HAP-1 (cell line): ENCODE data around the gene CALML5.

Source experiments
- DNase-seq, 2 experiments: peaks; one replicate each; pipeline ENCODE4 v3.0.0-alpha.2; 2016 to 2020; ENCODE audit warnings: low spot score in 2 of 2
- H3K27me3 ChIP-seq: fragments of 250-450 bp; sonication (Bioruptor Pico); 2 replicates; pipeline ENCODE4 v1.5.1; 2020; ENCODE audit warnings: low read depth, mild to moderate bottlenecking, moderate library complexity
- H3K36me3 ChIP-seq: fragments of 250-450 bp; sonication (Bioruptor Pico); replicated peaks from 2 replicates; pipeline ENCODE4 v1.5.1; 2020; ENCODE audit warnings: mild to moderate bottlenecking
- H3K4me1 ChIP-seq: fragments of 250-450 bp; sonication (Bioruptor Pico); 2 replicates; pipeline ENCODE4 v1.5.1; 2020; ENCODE audit warnings: mild to moderate bottlenecking
- H3K4me3 ChIP-seq: fragments of 250-450 bp; sonication (Bioruptor Pico); 2 replicates; pipeline ENCODE4 v1.5.1; 2020; ENCODE audit warnings: mild to moderate bottlenecking, moderate library complexity
- H3K9me3 ChIP-seq: fragments of 250-450 bp; sonication (Bioruptor Pico); 2 replicates; pipeline ENCODE4 v1.5.1; 2020; ENCODE audit warnings: mild to moderate bottlenecking, moderate library complexity
- in situ Hi-C: fragments of 300-500 bp; cut with MboI; formaldehyde crosslinking; loops from 3 replicates; pipeline ENCODE4 v1.14.3; 2020; ENCODE audit warnings: low sequenced_read_pairs, inconsistent platforms, mixed read lengths

The CALML5 gene

DNA sequence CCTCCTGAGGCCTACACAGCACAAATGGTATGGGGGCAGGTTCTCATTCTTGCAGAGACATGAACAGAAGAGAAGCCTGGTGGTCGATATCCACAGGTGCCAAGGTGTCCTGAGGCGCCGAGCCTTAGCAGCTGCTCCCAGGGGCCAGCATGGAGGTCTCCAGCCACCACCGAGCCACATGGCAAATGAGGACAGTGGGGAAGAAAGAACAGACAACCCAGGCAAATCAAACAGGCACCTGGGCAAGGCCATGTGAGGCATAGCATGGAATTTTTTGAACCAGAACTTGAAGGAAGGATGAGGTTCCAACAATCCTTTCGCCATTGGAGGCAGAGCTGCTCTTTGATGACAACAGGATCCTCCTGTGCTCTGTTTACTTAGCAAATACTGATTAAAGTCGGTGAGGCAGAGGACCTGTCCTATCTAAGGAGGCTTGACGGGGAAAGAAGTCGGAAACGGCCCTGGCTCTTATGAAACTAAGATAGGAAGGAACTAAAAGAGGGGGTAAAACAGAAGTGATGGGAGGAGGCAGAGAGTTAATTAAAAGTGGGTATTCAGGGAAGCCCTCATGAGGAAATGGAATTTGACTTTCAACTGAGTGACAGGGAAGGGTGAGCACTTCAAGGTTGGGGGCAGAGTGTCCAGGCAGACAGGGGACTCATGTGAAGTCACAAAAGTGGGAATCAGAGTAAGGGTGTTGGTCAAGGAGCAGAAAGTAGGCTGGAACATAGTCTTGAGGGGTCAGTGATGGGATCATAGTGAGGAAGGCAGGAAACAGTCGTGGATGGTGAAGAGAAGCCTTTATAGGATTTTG, 16.8 kb upstream of the CALML5 start:
- in situ Hi-C loops: no loop called here
- Histone ChIP-seq H3K9me3 (no peaks in the 10 kb centered on the region), H3K4me3 (no peak overlapping the region), H3K27me3 (no peaks in the 10 kb centered on the region), H3K36me3 (no peaks in the 10 kb centered on the region), H3K4me1 (no peaks in the 10 kb centered on the region)
- DNase-seq: no peak

DNA sequence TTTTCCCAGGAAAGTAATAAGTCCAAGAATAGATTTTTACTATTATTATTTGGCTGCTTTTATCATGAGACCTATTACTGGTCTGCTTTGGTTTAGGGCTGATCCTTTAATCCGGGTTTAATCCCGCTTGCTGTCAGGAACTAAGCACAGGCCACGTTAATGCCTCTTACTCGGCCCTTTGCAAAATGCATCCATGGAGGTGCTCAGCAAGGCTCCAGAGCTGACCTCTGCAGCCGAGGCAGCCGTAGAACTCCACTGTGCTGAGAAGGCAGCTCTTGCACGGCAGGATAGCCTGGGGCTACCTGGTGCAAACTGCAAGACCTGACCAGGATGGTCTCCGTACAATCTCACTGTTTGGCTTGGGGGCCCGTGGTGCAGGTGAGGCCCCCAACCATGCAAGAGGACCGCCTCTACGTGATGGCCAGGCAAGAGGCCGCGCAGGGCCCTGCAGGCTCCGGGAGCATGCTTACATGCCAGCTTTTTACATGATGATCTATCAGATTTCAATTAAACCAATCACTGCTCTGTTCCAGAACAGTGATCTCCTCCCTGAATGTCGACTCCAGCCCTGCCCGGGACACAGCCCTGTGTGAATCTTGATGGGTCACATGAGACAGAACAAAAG, 15.0 kb upstream of the CALML5 start:
- in situ Hi-C loops: no loop called here
- DNase-seq: no peak

DNA sequence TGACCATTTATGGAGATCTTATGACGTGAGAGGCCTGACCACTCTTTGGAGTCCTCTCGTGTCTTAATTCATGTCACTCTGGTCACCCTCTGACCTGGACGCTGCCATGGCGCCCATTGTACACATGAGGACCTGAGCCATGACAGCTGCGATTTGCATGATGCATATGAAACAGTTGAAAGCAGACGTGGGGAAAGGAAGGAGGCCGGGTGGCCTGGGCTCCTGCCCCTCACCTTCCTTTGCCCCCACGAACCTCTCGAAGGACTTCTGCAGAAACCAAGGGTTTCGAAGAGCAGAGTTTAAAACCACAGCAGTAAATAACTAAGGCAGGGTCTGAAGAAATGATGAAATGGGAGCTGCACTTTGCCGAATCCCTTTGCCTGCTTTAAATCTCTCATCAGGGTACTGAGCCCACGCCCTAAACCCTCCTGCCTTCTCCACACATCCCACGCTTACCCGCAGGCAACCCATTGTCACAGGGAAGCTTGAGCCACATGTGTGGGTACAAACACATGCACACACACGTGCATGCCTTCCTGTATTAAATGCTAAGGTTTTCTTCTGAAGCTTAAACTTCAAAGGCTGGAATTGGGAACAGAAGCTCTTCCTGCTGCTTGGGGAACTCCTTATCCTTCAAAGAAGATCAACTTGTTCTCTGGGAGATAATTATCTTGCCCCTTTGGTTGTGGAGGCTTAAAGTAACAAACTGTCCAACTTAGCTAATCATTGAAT, 13.7 kb upstream of the CALML5 start:
- DNase-seq: no peak
- no peaks in the 10 kb centered on the region for H3K36me3 ChIP-seq
- no peaks in the 10 kb centered on the region for H3K9me3 ChIP-seq
- no peaks in the 10 kb centered on the region for H3K27me3 ChIP-seq
- H3K4me1 ChIP-seq: no peaks in the 10 kb centered on the region
- in situ Hi-C loops: no loop called here
- H3K4me3 ChIP-seq: no peak overlapping the region

More for the DNA sequence above, 15.0 kb upstream of the CALML5 start:
- no peaks in the 10 kb centered on the region for H3K27me3 ChIP-seq
- H3K4me1 ChIP-seq: no peaks in the 10 kb centered on the region
- no peak overlapping the region for H3K4me3 ChIP-seq
- no peaks in the 10 kb centered on the region for H3K9me3 ChIP-seq
- H3K36me3 ChIP-seq: no peaks in the 10 kb centered on the region

DNA sequence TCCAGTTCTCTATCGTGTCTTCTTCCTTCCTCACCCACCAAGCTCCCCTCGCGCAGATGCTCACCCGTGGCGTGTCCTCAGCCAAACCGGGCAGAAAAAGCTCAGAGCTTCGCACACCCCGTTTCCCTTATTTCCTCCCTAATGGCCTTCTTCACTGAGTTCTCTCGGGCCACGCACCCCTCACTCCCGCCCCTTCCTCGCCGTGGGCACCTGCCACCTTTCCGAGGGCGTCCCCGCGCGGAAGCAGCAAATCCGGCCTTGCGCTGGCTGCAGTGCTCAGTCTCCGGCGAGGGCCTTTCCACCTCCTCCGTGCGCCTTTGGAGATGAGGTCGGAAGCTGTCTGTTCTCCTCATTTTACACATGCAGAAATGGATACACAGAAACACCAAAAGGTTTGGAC, 13.0 kb upstream of the CALML5 start:
- Histone ChIP-seq H3K4me3 (no peak overlapping the region), H3K36me3 (no peaks in the 10 kb centered on the region), H3K9me3 (no peaks in the 10 kb centered on the region), H3K27me3 (no peaks in the 10 kb centered on the region), H3K4me1 (no peaks in the 10 kb centered on the region)
- in situ Hi-C loops: no loop called here
- DNase-seq: no peak

DNA sequence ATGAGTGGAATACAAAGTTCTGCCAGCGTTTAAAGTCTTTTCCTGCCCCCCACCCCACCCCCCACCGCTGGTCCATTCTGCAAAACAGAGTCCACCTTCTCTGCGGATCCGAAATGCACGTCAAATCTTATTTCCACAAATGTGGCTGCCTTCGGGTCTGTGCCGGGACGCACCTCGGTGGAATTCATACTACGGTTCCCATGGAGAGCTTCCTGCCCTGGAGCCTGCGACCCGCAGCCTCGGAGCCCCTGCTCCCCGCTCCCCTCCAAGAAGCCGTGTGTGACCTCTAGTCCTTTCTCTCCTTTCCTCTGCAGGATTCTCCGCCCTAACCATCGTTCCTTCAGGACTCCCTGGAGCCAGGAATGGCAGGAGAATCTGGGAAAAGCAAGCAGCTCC, 12.5 kb upstream of the CALML5 start:
- in situ Hi-C loops: no loop called here
- no peaks in the 10 kb centered on the region for H3K4me1 ChIP-seq

DNA sequence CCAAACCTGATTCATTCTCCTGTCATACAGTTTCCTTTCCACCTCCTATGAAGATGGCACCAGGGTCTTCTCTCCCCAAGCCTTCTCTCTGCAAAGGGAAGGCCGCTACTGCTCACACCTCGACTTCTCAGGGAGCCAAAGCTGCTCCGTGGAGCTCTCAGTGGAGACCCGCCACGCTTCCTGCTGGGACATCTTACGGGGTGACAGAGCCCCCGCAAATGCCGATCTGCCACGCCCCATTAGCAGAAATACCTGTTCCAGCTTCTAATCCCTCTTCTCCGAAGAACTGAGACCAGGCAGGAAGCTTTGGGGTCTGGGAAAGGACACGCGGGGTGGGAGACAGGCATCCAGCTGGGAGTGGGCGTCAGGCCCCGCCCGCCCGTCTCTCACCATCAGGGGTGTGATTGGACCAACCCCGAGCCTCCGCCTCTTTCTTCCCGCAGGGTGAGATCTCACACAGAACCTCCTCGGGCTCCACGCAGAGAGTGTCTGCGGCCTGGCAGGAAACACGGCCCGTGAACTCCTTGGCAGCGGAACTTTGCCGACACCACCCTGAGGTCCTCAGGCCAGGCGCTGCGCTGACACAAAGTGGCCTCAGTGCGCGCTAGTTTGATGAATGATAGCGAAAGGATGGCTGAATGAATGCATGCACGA, 12.0 kb upstream of the CALML5 start:
- H3K4me1 ChIP-seq: no peaks in the 10 kb centered on the region
- no peaks in the 10 kb centered on the region for H3K27me3 ChIP-seq
- no peaks in the 10 kb centered on the region for H3K9me3 ChIP-seq
- DNase-seq: no peak
- in situ Hi-C loops: no loop called here
- no peaks in the 10 kb centered on the region for H3K36me3 ChIP-seq
- no peak overlapping the region for H3K4me3 ChIP-seq

More for the DNA sequence above, 12.5 kb upstream of the CALML5 start:
- no peaks in the 10 kb centered on the region for H3K36me3 ChIP-seq
- H3K27me3 ChIP-seq: no peaks in the 10 kb centered on the region
- no peaks in the 10 kb centered on the region for H3K9me3 ChIP-seq
- no peak for DNase-seq
- no peak overlapping the region for H3K4me3 ChIP-seq

DNA sequence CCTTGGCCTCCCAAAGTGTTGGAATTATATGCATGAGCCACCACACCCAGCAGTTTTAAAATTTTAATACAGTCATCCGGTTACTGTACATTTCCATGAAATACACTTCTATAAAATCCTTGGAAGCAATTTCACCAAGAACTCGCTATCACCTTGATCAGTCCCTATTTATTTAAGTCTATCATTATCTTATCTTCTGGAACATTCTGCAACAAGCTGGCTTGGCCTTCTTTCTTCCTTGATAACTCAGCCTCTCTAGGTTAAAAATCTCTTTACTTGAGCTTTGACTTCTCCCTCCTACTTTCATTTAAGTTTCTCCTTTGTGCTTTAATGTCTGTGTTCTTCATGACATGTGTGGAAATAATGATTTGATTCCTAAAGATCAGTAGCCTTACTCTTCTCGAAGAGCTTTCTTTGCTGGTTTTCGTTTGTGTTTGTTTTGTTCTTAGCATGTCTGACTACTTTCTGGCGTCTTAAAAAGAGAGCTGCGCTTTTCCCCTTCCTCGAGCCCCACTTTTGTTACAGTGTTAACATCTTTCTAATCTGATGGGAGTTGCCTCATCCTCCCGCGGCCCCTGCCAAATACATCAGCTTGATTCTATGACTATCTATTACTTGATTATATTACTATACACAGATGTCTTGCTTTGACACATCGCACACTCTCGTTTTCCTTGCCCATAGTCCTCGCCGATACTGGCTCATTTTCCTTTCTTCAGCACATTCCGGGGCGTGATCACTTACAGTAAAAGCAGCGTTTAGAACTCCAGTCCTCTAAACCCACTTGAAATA, 11.1 kb upstream of the CALML5 start:
- no peaks in the 10 kb centered on the region for H3K27me3 ChIP-seq
- H3K4me3 ChIP-seq: no peak overlapping the region
- in situ Hi-C loops: no loop called here
- no peaks in the 10 kb centered on the region for H3K4me1 ChIP-seq
- no peak for DNase-seq
- H3K36me3 ChIP-seq: no peaks in the 10 kb centered on the region
- no peaks in the 10 kb centered on the region for H3K9me3 ChIP-seq

DNA sequence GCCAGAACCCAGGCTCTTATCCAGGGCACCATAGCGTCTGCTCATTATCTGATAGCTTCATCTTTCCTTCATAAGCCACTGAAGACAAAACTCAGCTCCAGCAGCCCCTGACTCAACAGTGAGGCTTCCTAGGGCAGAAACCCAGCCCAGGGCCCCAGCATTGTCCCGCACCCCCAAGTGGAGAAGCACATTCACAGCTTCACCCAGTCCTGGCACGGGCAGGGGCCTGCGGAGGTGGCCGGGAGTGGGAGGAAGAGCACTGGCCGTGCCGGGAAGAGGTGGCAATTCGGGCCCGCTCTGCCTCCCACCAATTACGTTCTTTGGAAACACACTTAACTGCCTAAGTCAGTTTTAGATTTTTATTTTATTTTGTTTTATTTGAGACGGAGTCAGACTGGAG, 10.3 kb upstream of the CALML5 start:
- Histone ChIP-seq H3K9me3 (no peaks in the 10 kb centered on the region), H3K36me3 (no peaks in the 10 kb centered on the region), H3K4me3 (no peak overlapping the region), H3K4me1 (no peaks in the 10 kb centered on the region), H3K27me3 (peaks cover 3% of the 10 kb centered on the region; the same call in 1 of the 2 replicates)
- DNase-seq: no peak
- in situ Hi-C loops: no loop called here

DNA sequence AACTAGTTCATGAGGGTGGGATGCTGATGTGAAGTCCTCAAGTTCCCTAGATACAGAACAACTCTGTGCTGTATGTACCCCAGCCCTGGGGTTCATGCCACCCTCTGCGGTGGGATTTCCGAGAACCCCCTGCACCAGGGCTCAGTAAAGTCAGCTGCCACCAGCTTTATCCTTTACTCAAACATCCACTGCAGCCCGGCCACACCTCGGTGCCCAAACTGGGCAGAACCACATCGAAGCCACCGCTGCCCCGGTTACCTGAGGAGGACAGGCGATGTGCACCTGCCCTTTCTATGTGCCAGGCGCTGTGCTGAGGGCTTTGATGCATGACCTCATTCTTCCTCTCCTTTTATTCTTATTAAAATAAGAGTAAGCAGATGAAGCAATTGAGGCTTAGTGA, 9.9 kb upstream of the CALML5 start:
- no peaks in the 10 kb centered on the region for H3K4me1 ChIP-seq
- no peak overlapping the region for H3K4me3 ChIP-seq
- no peaks in the 10 kb centered on the region for H3K9me3 ChIP-seq
- no peak for DNase-seq
- H3K27me3 ChIP-seq: peaks cover 3% of the 10 kb centered on the region; the same call in 1 of the 2 replicates
- H3K36me3 ChIP-seq: no peaks in the 10 kb centered on the region
- in situ Hi-C loops: no loop called here

DNA sequence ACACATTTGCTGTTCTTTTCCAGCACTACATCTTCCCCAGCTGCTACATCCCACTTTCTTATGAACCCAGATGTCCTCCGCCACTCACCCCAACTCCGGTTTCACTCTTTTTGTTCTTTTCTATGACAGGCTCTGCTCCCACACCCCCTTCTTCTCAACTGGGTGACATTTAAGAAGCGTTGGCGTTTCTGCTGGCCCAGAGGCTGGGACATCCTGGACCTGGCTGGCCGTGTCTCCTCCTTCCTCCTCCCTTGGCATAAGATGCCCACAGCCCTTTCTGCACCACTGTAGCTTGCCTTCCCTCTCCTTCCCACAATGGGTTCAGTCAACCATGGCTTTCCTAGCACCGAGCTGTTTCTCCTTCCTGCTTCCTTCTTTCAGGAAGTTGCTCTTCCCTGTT, 9.4 kb upstream of the CALML5 start:
- H3K9me3 ChIP-seq: no peaks in the 10 kb centered on the region
- in situ Hi-C loops: no loop called here
- no peaks in the 10 kb centered on the region for H3K36me3 ChIP-seq
- no peak overlapping the region for H3K4me3 ChIP-seq
- H3K4me1 ChIP-seq: no peaks in the 10 kb centered on the region
- DNase-seq: no peak
- H3K27me3 ChIP-seq: peaks cover 3% of the 10 kb centered on the region; the same call in 1 of the 2 replicates

DNA sequence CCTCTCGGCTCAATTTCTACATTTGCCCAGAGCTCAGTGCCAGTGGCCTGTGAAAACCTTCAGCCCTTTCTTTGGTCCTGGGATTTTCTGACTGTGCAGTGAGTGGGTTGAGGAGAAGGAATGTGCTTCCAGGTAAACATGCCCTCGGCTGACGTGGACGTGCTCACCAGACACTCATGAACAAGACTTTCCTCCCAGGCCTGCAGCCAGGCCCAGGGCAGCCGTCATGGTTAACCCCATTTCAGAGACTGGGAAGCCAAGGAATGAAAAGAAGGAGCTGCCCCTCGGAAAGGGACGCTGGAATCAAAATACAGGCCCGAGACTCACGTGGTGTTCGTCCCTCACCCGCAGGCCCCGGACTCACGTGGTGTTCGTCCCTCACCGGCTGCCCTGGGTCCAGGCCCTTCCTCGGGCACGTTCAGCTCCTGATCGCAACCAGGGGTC, 8.8 kb upstream of the CALML5 start:
- no peak for DNase-seq
- no peaks in the 10 kb centered on the region for H3K36me3 ChIP-seq
- H3K4me3 ChIP-seq: no peak overlapping the region
- no peaks in the 10 kb centered on the region for H3K4me1 ChIP-seq
- in situ Hi-C loops: no loop called here
- peaks cover 3% of the 10 kb centered on the region; the same call in 1 of the 2 replicates for H3K27me3 ChIP-seq
- no peaks in the 10 kb centered on the region for H3K9me3 ChIP-seq

DNA sequence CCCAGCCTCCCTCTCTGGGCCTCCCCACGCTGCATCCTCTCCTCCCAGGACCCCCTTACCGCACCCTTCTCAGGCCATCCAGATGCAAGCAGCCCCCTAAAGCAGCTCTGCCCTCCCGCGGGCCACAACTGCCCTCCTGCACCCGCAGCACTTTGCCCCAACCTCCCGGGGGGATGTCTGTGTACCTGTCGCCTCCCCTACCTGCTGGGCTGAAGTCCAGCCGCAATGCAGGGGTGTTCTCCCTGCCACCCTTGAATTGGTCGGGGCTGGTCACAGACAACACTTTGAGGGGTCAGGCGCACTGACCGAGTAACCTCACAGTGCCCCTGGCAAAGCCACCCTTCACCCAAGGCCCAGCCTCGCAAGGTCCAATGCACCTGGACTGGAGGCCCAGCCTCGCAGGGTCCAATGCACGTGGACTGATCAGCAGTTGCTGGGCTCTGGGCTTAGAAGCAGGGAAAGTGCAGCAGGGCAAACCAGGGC, 8.3 kb upstream of the CALML5 start:
- in situ Hi-C loops: no loop called here
- Histone ChIP-seq H3K27me3 (peaks cover 3% of the 10 kb centered on the region; the same call in 1 of the 2 replicates), H3K9me3 (no peaks in the 10 kb centered on the region), H3K4me1 (no peaks in the 10 kb centered on the region), H3K36me3 (no peaks in the 10 kb centered on the region), H3K4me3 (no peak overlapping the region)
- DNase-seq: no peak
